Chondrocyte (in vitro differentiated cells): ENCODE results near the gene APOL1. TPM values are rescaled to one million over a fixed set of nuclear protein-coding genes. Genes with fewer than 3 reads are reported as not detected.

Source experiments
- DNase-seq: peaks from one replicate; pipeline ENCODE4 v3.0.0; 2021; ENCODE audit warnings: mixed read lengths, low spot score
- H3K27ac Mint-ChIP-seq: one replicate; pipeline ENCODE4 v1.8.0; 2021; ENCODE audit warnings: mild to moderate bottlenecking, moderate library complexity, mixed read lengths; ENCODE audit not compliant: unreplicated experiment
- H3K27me3 Mint-ChIP-seq: 2 replicates; pipeline ENCODE4 v1.8.0; 2021; ENCODE audit warnings: low read depth, mixed read lengths
- H3K36me3 Mint-ChIP-seq: 2 replicates; pipeline ENCODE4 v1.8.0; 2021; ENCODE audit warnings: low read depth, mixed read lengths
- H3K4me1 Mint-ChIP-seq: 2 replicates; pipeline ENCODE4 v1.8.0; 2021; ENCODE audit warnings: low read depth, mild to moderate bottlenecking, mixed read lengths
- H3K4me3 Mint-ChIP-seq: one replicate; pipeline ENCODE4 v1.8.0; 2021; ENCODE audit warnings: mild to moderate bottlenecking, moderate library complexity, mixed read lengths; ENCODE audit not compliant: unreplicated experiment
- H3K9me3 Mint-ChIP-seq: 2 replicates; pipeline ENCODE4 v1.8.0; 2021; ENCODE audit warnings: low read depth, mixed read lengths
- total RNA-seq: library from RNA; stranded (reverse); gene quantifications from 3 replicates; pipeline ENCODE4 v1.2.1, GENCODE V29; 2021
- TF ChIP-seq, protein P1 (sequence below): fragments of 200-600 bp; sonication (generic); IDR thresholded peaks from 2 replicates; pipeline ENCODE4 v1.5.0; 2021; ENCODE audit warnings: antibody characterized with exemption, mild to moderate bottlenecking, moderate library complexity

Gene APOL1
- total RNA-seq, 1 donor from 2014 or later = 16.9 TPM

DNA sequence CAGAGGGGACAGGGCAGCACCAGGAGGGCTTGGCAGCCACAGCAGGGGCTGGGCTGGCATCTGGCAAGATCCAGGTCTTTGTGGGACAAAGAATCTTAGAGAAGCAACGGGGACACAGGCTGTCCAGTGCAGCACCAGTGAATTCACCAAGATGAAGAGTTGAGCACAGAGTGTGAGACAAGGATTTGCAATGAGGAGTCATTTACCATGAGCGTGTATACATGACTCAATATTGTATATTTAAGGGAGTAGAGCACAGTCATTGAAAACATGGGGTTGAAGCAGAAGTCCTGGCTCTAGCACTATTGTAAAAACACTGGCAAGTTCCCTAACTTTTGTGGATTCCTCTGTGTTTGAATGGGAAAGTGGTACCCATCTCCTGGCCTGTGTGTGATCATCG, 3.5 kb downstream of the APOL1 start:
- no peaks in the 10 kb centered on the region for H3K36me3 Mint-ChIP-seq
- DNase-seq = no peak
- no peaks in the 10 kb centered on the region for H3K27me3 Mint-ChIP-seq
- TF ChIP-seq, protein P1, sequence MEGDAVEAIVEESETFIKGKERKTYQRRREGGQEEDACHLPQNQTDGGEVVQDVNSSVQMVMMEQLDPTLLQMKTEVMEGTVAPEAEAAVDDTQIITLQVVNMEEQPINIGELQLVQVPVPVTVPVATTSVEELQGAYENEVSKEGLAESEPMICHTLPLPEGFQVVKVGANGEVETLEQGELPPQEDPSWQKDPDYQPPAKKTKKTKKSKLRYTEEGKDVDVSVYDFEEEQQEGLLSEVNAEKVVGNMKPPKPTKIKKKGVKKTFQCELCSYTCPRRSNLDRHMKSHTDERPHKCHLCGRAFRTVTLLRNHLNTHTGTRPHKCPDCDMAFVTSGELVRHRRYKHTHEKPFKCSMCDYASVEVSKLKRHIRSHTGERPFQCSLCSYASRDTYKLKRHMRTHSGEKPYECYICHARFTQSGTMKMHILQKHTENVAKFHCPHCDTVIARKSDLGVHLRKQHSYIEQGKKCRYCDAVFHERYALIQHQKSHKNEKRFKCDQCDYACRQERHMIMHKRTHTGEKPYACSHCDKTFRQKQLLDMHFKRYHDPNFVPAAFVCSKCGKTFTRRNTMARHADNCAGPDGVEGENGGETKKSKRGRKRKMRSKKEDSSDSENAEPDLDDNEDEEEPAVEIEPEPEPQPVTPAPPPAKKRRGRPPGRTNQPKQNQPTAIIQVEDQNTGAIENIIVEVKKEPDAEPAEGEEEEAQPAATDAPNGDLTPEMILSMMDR = no peak
- H3K9me3 Mint-ChIP-seq = no peaks in the 10 kb centered on the region
- no peak overlapping the region for H3K27ac Mint-ChIP-seq
- no peak overlapping the region for H3K4me3 Mint-ChIP-seq
- peaks cover 48% of the 10 kb centered on the region for H3K4me1 Mint-ChIP-seq

DNA sequence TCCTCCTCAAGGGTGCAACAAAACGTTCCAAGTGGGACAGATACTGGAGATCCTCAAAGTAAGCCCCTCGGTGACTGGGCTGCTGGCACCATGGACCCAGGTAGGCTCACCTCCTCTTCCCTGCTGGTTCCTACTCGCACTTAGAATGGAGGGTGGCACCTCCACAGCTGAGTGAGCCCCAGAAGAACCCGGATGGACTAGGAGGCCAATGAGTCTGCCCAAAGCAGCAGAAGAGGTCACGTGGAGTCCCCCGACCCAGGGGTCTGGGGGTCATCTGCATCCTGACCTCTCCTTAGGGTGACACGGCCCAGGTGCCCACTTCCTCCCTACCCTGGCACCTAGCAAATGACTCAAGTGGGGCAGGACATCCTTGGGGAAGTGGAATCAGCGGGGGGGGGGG, 4.4 kb downstream of the APOL1 start:
- no peak for DNase-seq
- no peaks in the 10 kb centered on the region for H3K27me3 Mint-ChIP-seq
- peaks cover 43% of the 10 kb centered on the region for H3K4me1 Mint-ChIP-seq
- no peak overlapping the region for H3K27ac Mint-ChIP-seq
- H3K9me3 Mint-ChIP-seq = no peaks in the 10 kb centered on the region
- TF ChIP-seq, protein P1 = no peak
- H3K4me3 Mint-ChIP-seq = no peak overlapping the region
- no peaks in the 10 kb centered on the region for H3K36me3 Mint-ChIP-seq

DNA sequence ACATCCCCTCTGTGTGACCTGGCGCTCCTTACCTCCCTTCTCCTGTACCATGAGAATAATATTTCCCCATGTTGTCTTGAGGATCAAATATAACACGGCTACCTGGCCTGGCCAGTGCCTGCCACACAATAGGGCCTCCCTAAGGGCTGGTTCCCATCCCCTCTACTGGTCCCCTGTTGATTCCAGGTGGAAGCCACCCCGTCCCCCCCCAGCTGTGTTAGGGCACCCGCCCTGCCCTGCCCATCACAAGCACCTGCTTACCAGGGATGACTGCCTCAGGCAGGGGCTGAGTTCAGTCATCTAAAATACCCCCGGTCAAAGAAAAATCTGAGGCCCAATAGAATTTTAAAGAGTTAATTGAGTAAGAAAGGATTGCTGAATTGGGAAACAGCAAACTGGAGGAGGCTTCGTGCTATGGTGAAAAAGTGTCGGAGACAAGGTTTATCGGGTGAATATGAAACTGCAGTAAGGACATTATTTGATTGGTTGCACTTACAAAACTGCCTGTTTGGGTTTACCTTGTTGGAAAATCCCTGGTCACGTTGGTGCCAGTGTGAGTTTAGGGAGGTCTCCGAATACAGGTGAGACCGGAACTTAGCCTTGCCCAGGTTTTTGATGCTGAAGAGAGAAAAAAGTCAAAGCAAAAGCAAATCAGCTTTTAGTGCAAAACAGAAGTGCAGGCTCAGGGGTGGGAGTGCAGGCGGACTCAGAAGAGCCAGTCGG, 5.2 kb downstream of the APOL1 start:
- Mint-ChIP-seq H3K36me3 (no peaks in the 10 kb centered on the region), H3K4me1 (peaks cover 39% of the 10 kb centered on the region), H3K27me3 (no peaks in the 10 kb centered on the region), H3K9me3 (no peaks in the 10 kb centered on the region), H3K27ac (peak overlapping the region; percentile 23), H3K4me3 (no peak overlapping the region)
- DNase-seq = no peak
- TF ChIP-seq, protein P1 = no peak

DNA sequence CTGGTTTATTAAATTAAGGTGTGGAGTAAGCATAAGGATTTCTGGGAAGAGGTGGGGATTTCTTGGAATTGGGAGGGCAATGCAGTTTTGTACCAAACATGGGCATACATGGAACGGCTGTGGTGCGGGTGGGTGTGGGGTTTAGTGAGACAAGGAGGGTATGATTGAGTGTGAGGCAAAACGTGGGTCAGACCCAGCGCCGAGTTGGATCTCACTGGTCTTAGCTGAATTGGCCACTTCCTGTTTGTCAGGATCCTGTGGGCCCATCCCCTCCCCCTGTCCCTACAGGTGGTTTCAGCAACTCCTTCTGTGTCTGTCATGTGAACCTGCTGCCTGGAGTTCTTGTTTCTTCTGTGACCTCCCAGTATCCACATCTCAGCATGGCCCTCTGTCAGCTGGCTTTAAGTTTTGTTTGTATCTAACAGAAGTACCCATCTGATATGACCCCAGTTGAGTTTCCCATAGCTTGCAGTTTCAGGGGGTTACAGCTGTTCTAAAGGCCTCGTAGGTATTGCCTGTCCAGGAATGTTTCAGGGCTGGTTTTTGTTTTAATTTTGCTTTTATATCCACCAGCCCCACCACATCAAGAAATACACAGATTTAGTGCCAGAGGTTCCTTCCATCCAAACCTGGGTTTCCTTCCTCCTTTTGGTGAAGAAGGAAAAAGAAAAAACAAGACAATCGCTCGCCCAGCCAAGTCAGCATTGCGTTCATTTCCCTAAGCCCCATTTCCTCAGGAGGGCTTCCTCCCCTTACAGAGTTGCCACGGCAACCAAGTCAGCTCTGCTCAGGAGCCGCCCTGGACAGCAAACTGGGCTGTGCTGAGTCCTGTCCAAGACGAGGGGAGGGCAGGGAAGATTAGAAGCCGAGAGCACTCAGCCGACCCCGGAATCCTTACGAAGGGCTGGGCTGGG, 6.0 kb downstream of the APOL1 start:
- H3K4me1 Mint-ChIP-seq = peaks cover 39% of the 10 kb centered on the region
- no peaks in the 10 kb centered on the region for H3K27me3 Mint-ChIP-seq
- no peak overlapping the region for H3K4me3 Mint-ChIP-seq
- H3K27ac Mint-ChIP-seq = peak overlapping the region; percentile 61
- no peak for DNase-seq
- TF ChIP-seq, protein P1 = no peak
- no peaks in the 10 kb centered on the region for H3K9me3 Mint-ChIP-seq
- H3K36me3 Mint-ChIP-seq = no peaks in the 10 kb centered on the region

DNA sequence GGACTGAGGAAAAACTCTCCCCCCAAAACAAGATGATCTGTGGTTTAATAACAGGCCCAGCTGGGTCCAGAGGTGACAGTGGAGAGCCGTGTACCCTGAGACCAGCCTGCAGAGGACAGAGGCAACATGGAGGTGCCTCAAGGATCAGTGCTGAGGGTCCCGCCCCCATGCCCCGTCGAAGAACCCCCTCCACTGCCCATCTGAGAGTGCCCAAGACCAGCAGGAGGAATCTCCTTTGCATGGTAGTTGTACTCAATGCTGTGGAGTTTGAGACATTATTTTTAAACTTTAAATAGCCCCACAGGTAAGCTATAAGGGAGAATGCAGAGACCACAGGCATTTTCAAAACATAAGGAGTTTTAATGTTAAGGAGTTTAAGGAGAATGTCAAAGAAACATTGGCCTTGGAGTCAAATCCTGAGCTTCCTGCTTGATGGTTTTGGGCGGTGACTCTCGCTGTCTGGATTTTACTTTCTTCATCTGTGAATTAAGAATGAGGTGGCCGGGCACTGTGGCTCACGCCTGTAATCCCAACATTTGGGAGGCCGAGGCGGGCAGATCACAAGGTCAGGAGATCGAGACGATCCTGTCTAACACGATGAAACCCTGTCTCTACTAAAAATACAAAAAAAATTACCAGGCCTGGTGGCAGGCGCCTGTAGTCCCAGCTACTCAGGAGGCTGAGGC, 6.8 kb downstream of the APOL1 start:
- peak overlapping the region; percentile 61 for H3K27ac Mint-ChIP-seq

More for the DNA sequence above, 6.8 kb downstream of the APOL1 start:
- no peaks in the 10 kb centered on the region for H3K36me3 Mint-ChIP-seq
- H3K27me3 Mint-ChIP-seq = no peaks in the 10 kb centered on the region
- peaks cover 38% of the 10 kb centered on the region for H3K4me1 Mint-ChIP-seq
- no peak overlapping the region for H3K4me3 Mint-ChIP-seq
- no peaks in the 10 kb centered on the region for H3K9me3 Mint-ChIP-seq
- DNase-seq = no peak
- TF ChIP-seq, protein P1 = no peak
